HG02943 (cell line): ENCODE measurements around the gene HRH3.

Experiments
- ATAC-seq: cut with Tn5 transposase; IDR thresholded peaks from one replicate; pipeline ENCODE4 v1.9.1; 2021; ENCODE audit warnings: mild to moderate bottlenecking, low read depth, moderate library complexity; ENCODE audit not compliant: unreplicated experiment

Gene HRH3

GRCh38 chr20:62182469-62183425, 37.3 kb downstream of the HRH3 start, which contains the start of gene MTG2:
TSS of gene MTG2 (plus strand) at chr20:62183028. CDS start at chr20:62193421, 10,393 bp downstream.
- ATAC-seq: peak; percentile 95

- no peak for ATAC-seq
These were observed 38.3 kb downstream of the HRH3 start for GRCh38 chr20:62181808-62182207.

GRCh38 chr20:62179162-62179504, 40.9 kb downstream of the HRH3 start:
- no peak for ATAC-seq

GRCh38 chr20:62178316-62179161, 41.5 kb downstream of the HRH3 start:
- ATAC-seq: no peak

GRCh38 chr20:62177307-62177706, 42.8 kb downstream of the HRH3 start:
- no peak for ATAC-seq

GRCh38 chr20:62176866-62177265, 43.2 kb downstream of the HRH3 start:
- ATAC-seq: no peak

GRCh38 chr20:62175711-62176110, 44.4 kb downstream of the HRH3 start:
- no peak for ATAC-seq

- ATAC-seq: no peak
These were observed 45.0 kb downstream of the HRH3 start for GRCh38 chr20:62174870-62175624.

GRCh38 chr20:62174021-62174804, 45.9 kb downstream of the HRH3 start:
- no peak for ATAC-seq

GRCh38 chr20:62172666-62173065, 47.4 kb downstream of the HRH3 start:
- ATAC-seq: no peak

GRCh38 chr20:62171245-62171644, 48.8 kb downstream of the HRH3 start:
- ATAC-seq: no peak

- ATAC-seq: no peak
These were observed 49.5 kb downstream of the HRH3 start for GRCh38 chr20:62170536-62170935.

GRCh38 chr20:62168890-62169435, 51.1 kb downstream of the HRH3 start:
- ATAC-seq: no peak

- ATAC-seq: no peak
These were observed 52.0 kb downstream of the HRH3 start for GRCh38 chr20:62168061-62168460.

- no peak for ATAC-seq
These were observed 52.6 kb downstream of the HRH3 start for GRCh38 chr20:62167474-62167873.

GRCh38 chr20:62165762-62166399, 54.2 kb downstream of the HRH3 start:
- ATAC-seq: no peak
